Measurements from ENCODE around the gene TSHZ1.

The TSHZ1 gene

DNA sequence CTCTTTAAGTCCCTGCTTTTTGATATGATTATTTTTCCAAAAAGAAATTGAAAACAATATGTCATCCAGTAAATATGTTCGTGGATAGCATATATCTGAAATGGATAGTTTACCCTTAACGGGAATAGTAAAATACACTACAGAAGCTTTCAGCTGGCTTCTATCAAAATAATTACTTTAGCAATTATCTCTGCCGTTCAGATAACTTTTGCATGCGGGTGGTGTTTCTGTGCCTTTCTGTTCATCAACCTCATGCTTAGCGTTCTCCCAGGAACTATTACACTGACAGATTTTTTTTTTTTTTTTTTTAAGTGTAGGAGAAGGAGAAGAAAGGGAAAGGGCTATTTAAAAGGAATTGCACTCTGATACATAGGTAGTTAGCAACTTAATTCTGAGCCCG lies 53.6 kb downstream of the TSHZ1 start:
- H3K9me3 ChIP-seq (ENCODE audit: control insufficient read depth, insufficient read depth, low read length) = no peaks in the 10 kb centered on the region
- H3K27me3 ChIP-seq (ENCODE audit: control insufficient read depth, insufficient read depth, low read length) = no peaks in the 10 kb centered on the region
- no peaks in the 10 kb centered on the region for H3K36me3 ChIP-seq (ENCODE audit: control insufficient read depth, insufficient read depth, low read length)
- no peak overlapping the region for H3K4me3 ChIP-seq (ENCODE audit: low read depth, low read length)
- H3K4me1 ChIP-seq (ENCODE audit: control insufficient read depth, insufficient read depth, low read length) = no peaks in the 10 kb centered on the region
- no peak overlapping the region for H3K9ac ChIP-seq (ENCODE audit: low read depth, low read length)

DNA sequence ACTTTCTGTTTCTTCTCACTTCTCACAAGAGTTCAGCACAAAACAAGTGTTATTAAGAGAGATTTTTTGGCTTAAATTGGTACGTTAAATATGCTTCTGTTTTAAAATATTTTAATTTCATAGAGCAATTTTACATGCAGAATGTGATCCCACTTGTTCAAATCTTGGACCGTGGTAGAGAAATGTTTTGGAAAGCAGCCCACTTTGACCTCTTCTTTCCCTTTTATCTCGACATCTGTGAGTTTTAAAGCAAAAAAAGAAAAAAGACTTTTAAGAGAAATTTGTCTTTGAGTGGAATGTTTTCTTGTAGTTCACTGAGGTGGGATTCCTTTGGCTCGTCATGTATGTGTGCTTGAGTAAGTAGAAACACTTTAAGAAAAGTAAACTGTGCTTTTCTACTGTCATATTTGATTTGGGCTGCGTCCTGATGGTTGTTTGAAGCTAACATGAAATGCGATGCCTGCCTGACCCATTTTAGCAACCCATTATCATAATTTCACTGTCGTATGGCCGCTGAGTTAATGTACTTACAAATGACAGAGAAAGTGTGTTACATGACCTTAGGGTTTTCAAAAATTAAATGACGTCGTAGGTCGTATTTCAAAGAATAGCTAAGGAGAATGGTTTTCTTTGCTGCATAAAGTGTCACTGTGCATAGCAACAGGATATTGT lies 54.5 kb downstream of the TSHZ1 start:
- H3K9me3 ChIP-seq (ENCODE audit: control insufficient read depth, insufficient read depth, low read length) = no peaks in the 10 kb centered on the region
- H3K4me3 ChIP-seq (ENCODE audit: low read depth, low read length) = no peak overlapping the region
- no peaks in the 10 kb centered on the region for H3K27me3 ChIP-seq (ENCODE audit: control insufficient read depth, insufficient read depth, low read length)
- H3K4me1 ChIP-seq (ENCODE audit: control insufficient read depth, insufficient read depth, low read length) = no peaks in the 10 kb centered on the region
- H3K36me3 ChIP-seq (ENCODE audit: control insufficient read depth, insufficient read depth, low read length) = no peaks in the 10 kb centered on the region
- H3K9ac ChIP-seq (ENCODE audit: low read depth, low read length) = no peak overlapping the region

GRCh38 chr18:75265872-75266271 lies 55.3 kb downstream of the TSHZ1 start:
- Histone ChIP-seq H3K36me3 (ENCODE audit: control insufficient read depth, insufficient read depth, low read length) (no peaks in the 10 kb centered on the region), H3K9ac (ENCODE audit: low read depth, low read length) (no peak overlapping the region), H3K4me1 (ENCODE audit: control insufficient read depth, insufficient read depth, low read length) (no peaks in the 10 kb centered on the region), H3K4me3 (ENCODE audit: low read depth, low read length) (no peak overlapping the region), H3K9me3 (ENCODE audit: control insufficient read depth, insufficient read depth, low read length) (no peaks in the 10 kb centered on the region), H3K27me3 (ENCODE audit: control insufficient read depth, insufficient read depth, low read length) (no peaks in the 10 kb centered on the region)

DNA sequence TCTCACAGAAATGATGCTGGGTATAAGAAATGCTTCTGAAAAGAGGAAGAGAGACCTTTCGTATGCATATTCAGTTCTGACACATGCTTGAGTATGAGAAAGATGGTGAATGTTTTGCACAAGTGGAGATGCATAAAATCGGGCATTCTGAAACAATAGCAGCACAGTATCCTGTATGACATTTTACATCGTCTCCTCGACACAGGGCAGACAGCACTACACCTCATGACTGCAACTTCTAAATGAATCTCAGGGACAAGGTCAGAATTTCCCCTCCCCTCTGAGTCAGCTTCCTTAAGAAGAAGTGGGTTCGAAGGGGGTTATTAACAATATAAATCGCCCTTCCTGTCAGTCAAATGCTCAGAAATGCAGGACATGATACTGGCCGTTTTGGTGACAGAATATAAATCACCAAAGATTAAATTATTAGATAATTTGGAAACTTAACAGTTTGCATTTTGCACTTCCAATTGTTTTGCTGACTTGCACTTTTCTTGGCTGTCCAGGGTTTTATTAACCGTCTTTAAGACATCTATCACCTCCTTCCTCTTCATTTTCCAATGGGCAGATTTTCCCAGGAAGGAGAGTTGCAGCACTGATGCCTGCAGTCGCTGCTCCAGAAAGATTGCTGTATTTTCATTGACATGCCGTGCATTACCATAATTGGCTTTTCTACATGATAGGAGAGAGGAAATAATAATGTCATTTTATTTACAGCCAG lies 57.2 kb downstream of the TSHZ1 start:
- Histone ChIP-seq H3K9ac (ENCODE audit: low read depth, low read length) (no peak overlapping the region), H3K4me1 (ENCODE audit: control insufficient read depth, insufficient read depth, low read length) (no peaks in the 10 kb centered on the region), H3K36me3 (ENCODE audit: control insufficient read depth, insufficient read depth, low read length) (no peaks in the 10 kb centered on the region), H3K27me3 (ENCODE audit: control insufficient read depth, insufficient read depth, low read length) (no peaks in the 10 kb centered on the region), H3K4me3 (ENCODE audit: low read depth, low read length) (no peak overlapping the region), H3K9me3 (ENCODE audit: control insufficient read depth, insufficient read depth, low read length) (no peaks in the 10 kb centered on the region)

DNA sequence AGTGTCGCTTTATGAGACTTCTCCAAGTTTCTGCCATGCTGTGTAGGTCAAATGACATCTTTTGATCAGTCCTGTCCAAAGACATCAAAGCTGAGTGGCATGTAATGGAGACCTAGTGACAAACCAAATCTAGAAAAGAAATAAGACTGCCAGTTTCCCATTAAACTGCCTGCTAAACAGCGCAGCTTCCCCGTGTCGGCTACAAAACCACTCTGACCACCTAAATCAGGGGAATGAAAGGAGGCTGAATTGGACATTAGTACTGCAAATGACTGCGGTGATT lies 57.7 kb downstream of the TSHZ1 start:
- no peaks in the 10 kb centered on the region for H3K36me3 ChIP-seq (ENCODE audit: control insufficient read depth, insufficient read depth, low read length)
- H3K9ac ChIP-seq (ENCODE audit: low read depth, low read length) = no peak overlapping the region
- no peaks in the 10 kb centered on the region for H3K27me3 ChIP-seq (ENCODE audit: control insufficient read depth, insufficient read depth, low read length)
- no peaks in the 10 kb centered on the region for H3K4me1 ChIP-seq (ENCODE audit: control insufficient read depth, insufficient read depth, low read length)
- no peak overlapping the region for H3K4me3 ChIP-seq (ENCODE audit: low read depth, low read length)
- no peaks in the 10 kb centered on the region for H3K9me3 ChIP-seq (ENCODE audit: control insufficient read depth, insufficient read depth, low read length)

DNA sequence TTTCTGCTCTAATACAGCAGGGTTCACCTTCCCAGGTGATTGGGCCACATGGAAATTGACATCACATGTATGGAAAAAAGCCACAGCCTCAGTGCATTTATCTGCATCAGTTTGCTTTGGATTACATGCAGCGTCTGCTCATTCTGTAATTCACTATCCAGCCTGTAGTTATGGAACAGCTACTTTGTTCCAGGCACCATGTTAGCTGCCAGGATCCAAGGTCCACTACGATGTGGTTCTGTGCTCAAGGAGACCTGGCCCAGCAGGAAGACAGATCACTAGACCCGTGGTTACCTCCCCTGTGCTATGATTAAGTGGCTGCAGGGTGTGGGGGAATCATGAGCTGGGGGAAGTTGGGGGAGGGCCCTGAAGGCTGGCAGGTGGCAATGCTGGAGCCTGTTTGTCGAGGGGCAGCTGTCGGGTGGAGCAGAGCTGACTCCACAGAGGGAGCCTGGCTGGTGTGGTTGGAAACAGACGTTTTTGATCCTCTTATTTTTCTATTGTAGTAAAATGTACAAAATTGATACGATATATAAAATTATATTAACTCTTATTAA lies 58.6 kb downstream of the TSHZ1 start:
- H3K9ac ChIP-seq (ENCODE audit: low read depth, low read length) = no peak overlapping the region
- no peaks in the 10 kb centered on the region for H3K36me3 ChIP-seq (ENCODE audit: control insufficient read depth, insufficient read depth, low read length)
- no peaks in the 10 kb centered on the region for H3K9me3 ChIP-seq (ENCODE audit: control insufficient read depth, insufficient read depth, low read length)
- no peak overlapping the region for H3K4me3 ChIP-seq (ENCODE audit: low read depth, low read length)
- H3K27me3 ChIP-seq (ENCODE audit: control insufficient read depth, insufficient read depth, low read length) = no peaks in the 10 kb centered on the region
- H3K4me1 ChIP-seq (ENCODE audit: control insufficient read depth, insufficient read depth, low read length) = no peaks in the 10 kb centered on the region

DNA sequence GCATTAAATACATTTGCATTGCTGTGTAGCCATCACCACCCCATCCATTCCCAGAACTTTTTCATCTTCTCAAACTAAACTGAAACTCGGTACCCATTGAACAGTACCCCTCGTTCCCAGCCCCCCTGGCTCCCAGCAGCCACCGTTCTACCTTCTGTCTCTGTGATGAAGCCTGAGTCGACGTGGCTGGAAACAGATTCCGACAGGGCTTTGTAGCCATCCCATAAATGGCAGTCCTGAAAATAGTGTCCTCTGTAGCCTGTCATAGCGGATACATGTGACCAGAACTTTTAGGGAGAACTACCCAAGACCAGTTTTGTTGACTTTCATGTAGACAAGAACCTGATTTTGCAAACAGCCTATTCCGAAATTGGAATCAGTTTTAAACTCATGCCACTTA lies 59.1 kb downstream of the TSHZ1 start:
- Histone ChIP-seq H3K27me3 (ENCODE audit: control insufficient read depth, insufficient read depth, low read length) (no peaks in the 10 kb centered on the region), H3K9me3 (ENCODE audit: control insufficient read depth, insufficient read depth, low read length) (no peaks in the 10 kb centered on the region), H3K9ac (ENCODE audit: low read depth, low read length) (no peak overlapping the region), H3K4me1 (ENCODE audit: control insufficient read depth, insufficient read depth, low read length) (no peaks in the 10 kb centered on the region), H3K36me3 (ENCODE audit: control insufficient read depth, insufficient read depth, low read length) (no peaks in the 10 kb centered on the region), H3K4me3 (ENCODE audit: low read depth, low read length) (no peak overlapping the region)

DNA sequence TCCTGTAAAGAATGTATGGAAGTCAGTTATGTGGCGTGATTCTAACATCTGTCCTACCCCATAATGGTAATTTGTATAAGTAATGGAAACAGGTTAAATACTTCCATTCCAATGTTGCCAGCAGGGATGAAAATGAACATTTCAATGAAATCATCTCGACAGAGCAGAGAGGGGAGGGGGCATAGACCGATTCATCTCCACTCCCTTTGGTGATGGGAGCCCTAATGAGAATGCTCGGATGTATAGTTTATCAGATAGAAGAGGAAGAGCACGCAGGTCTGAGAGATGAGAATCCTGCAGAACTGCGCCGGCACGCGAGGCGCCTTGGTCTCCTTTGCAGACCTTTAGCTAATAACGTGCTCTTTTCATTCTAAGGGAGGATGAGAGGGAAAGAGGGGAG lies 61.4 kb downstream of the TSHZ1 start:
- H3K4me1 ChIP-seq (ENCODE audit: control insufficient read depth, insufficient read depth, low read length) = no peaks in the 10 kb centered on the region
- H3K27me3 ChIP-seq (ENCODE audit: control insufficient read depth, insufficient read depth, low read length) = no peaks in the 10 kb centered on the region
- H3K9me3 ChIP-seq (ENCODE audit: control insufficient read depth, insufficient read depth, low read length) = no peaks in the 10 kb centered on the region
- H3K4me3 ChIP-seq (ENCODE audit: low read depth, low read length) = no peak overlapping the region
- no peak overlapping the region for H3K9ac ChIP-seq (ENCODE audit: low read depth, low read length)
- H3K36me3 ChIP-seq (ENCODE audit: control insufficient read depth, insufficient read depth, low read length) = no peaks in the 10 kb centered on the region

DNA sequence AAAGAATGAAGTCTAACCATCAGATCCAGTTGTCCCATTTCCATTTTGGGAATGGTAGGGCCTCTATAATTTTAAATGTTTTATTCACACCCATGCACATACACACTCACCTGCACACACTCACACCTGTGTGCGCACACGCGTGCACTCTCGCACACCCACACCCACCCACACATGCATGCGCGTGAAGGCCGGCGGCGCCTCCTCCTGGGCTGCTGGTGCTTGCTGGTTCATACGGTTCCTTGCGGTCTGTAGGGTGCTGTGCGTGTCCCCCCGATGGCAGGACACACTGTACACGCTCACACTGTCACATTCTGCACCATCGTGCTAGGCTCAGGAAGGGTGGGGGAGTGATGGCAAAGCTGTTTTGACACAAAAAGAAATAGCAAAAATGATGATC lies 63.2 kb downstream of the TSHZ1 start:
- no peaks in the 10 kb centered on the region for H3K36me3 ChIP-seq (ENCODE audit: control insufficient read depth, insufficient read depth, low read length)
- H3K4me3 ChIP-seq (ENCODE audit: low read depth, low read length) = no peak overlapping the region
- no peaks in the 10 kb centered on the region for H3K27me3 ChIP-seq (ENCODE audit: control insufficient read depth, insufficient read depth, low read length)
- no peak overlapping the region for H3K9ac ChIP-seq (ENCODE audit: low read depth, low read length)
- H3K4me1 ChIP-seq (ENCODE audit: control insufficient read depth, insufficient read depth, low read length) = no peaks in the 10 kb centered on the region
- no peaks in the 10 kb centered on the region for H3K9me3 ChIP-seq (ENCODE audit: control insufficient read depth, insufficient read depth, low read length)

DNA sequence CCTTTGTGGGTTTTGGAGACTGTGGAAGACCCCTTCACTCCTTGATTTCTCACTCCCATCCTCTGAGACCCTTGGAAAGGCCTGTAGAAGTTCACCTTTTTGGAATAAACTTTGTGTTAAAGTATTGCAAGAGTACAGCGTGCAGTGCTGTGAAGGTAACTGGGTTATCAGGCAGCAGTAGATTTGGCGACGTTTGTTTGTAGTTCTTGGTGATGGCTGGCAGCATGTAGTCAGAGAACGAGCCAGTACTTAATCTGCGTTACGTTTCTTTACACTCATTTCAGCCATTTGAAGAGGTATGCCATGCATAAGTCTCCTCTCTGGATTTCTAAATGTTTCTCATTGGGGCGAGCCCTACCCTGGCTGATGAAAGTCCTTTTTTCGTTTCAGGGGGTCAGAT lies 64.6 kb downstream of the TSHZ1 start:
- no peaks in the 10 kb centered on the region for H3K4me1 ChIP-seq (ENCODE audit: control insufficient read depth, insufficient read depth, low read length)
- no peak overlapping the region for H3K4me3 ChIP-seq (ENCODE audit: low read depth, low read length)
- no peak overlapping the region for H3K9ac ChIP-seq (ENCODE audit: low read depth, low read length)
- H3K36me3 ChIP-seq (ENCODE audit: control insufficient read depth, insufficient read depth, low read length) = no peaks in the 10 kb centered on the region
- no peaks in the 10 kb centered on the region for H3K27me3 ChIP-seq (ENCODE audit: control insufficient read depth, insufficient read depth, low read length)
- H3K9me3 ChIP-seq (ENCODE audit: control insufficient read depth, insufficient read depth, low read length) = no peaks in the 10 kb centered on the region

- Histone ChIP-seq H3K27me3 (ENCODE audit: control insufficient read depth, insufficient read depth, low read length) (no peaks in the 10 kb centered on the region), H3K36me3 (ENCODE audit: control insufficient read depth, insufficient read depth, low read length) (no peaks in the 10 kb centered on the region), H3K9me3 (ENCODE audit: control insufficient read depth, insufficient read depth, low read length) (no peaks in the 10 kb centered on the region), H3K9ac (ENCODE audit: low read depth, low read length) (no peak overlapping the region), H3K4me3 (ENCODE audit: low read depth, low read length) (no peak overlapping the region), H3K4me1 (ENCODE audit: control insufficient read depth, insufficient read depth, low read length) (no peaks in the 10 kb centered on the region)
Measured at GRCh38 chr18:75276818-75277609, 66.4 kb downstream of the TSHZ1 start.

- H3K4me1 ChIP-seq (ENCODE audit: control insufficient read depth, insufficient read depth, low read length) = no peaks in the 10 kb centered on the region
- no peak overlapping the region for H3K9ac ChIP-seq (ENCODE audit: low read depth, low read length)
- H3K27me3 ChIP-seq (ENCODE audit: control insufficient read depth, insufficient read depth, low read length) = no peaks in the 10 kb centered on the region
- no peak overlapping the region for H3K4me3 ChIP-seq (ENCODE audit: low read depth, low read length)
- no peaks in the 10 kb centered on the region for H3K36me3 ChIP-seq (ENCODE audit: control insufficient read depth, insufficient read depth, low read length)
- no peaks in the 10 kb centered on the region for H3K9me3 ChIP-seq (ENCODE audit: control insufficient read depth, insufficient read depth, low read length)
Measured at GRCh38 chr18:75277610-75277928, 67.0 kb downstream of the TSHZ1 start.

All from iPS-15b (cell line).